Esophagus squamous epithelium (tissue), 4 donors: Measurements from ENCODE around the gene GFRA1.

Source experiments
- CTCF ChIP-seq, 6 experiments: fragments of 450-650 bp in 4 of 6; fragments of 200-600 bp in 2 of 6; sonication (generic) in 2 of 6; IDR thresholded peaks; one replicate each; pipeline ENCODE4 v1.5.1; 2016 to 2019; ENCODE audit warnings: antibody characterized with exemption in 6 of 6, mild to moderate bottlenecking in 4 of 6, moderate library complexity in 4 of 6
- POLR2A ChIP-seq, 4 donors: fragments of 450-650 bp; IDR thresholded peaks; one replicate each; pipeline ENCODE4 v1.6.1; 2017; ENCODE audit warnings: antibody characterized with exemption in 4 of 4, mild to moderate bottlenecking in 4 of 4, moderate library complexity in 3 of 4

GRCh38 chr10:116120688-116121455 lies 152.1 kb downstream of the GFRA1 start:
- TF ChIP-seq CTCF (IDR thresholded peaks at IDR 0.05) (no peak), POLR2A (IDR thresholded peaks at IDR 0.05) (no peak)
